Endothelial cell of umbilical vein (primary cell): ENCODE measurements around the gene OR52M1. TPM values are rescaled to one million over a fixed set of nuclear protein-coding genes. Genes with fewer than 3 reads are reported as not detected.

Source experiments
- BruUV-seq: library from RNA; stranded (reverse); fragments of 400-500 nt; replicated peaks from 2 replicates; lab custom pipeline; 2021; lab: Mats Ljungman, UMichigan
- CTCF ChIA-PET: fragments of 300-600, 350-600 bp; sonication (Branson Sonifier 250); formaldehyde crosslinking; loops from one replicate; lab custom pipeline; 2021; ENCODE audit warnings: antibody characterized with exemption, inconsistent platforms; lab: Charles Lee
- POLR2A ChIA-PET: fragments of 300-600, 350-600 bp; sonication (Branson Sonifier 250); formaldehyde crosslinking; loops from one replicate; lab custom pipeline; 2021; ENCODE audit warnings: antibody characterized with exemption, inconsistent platforms; lab: Charles Lee
- DNase-seq: peaks from one replicate; pipeline ENCODE4 v3.0.0-alpha.2; 2011; ENCODE audit warnings: low read depth, low spot score
- FAIRE-seq: peaks from 2 replicates; lab custom pipeline; 2011; peaks lifted over from hg19 to GRCh38; lab: Jason Lieb, UNC
- H2AFZ ChIP-seq: 2 replicates; pipeline ENCODE4 v1.6.0; 2012; ENCODE audit warnings: low read depth, low read length, control low read depth, inconsistent platforms
- H3K27ac ChIP-seq: 2 replicates; pipeline ENCODE4 v1.5.1; 2011; ENCODE audit warnings: low read depth, mild to moderate bottlenecking, control low read depth, low read length, moderate library complexity; ENCODE audit not compliant: insufficient read depth
- H3K27me3 ChIP-seq, 2 experiments: 2 replicates each; pipeline versions ENCODE4 v1.6.0 to v1.6.1; 2011; ENCODE audit warnings: low read length in 2 of 2, mixed read lengths in 1 of 2; ENCODE audit not compliant: control insufficient read depth in 2 of 2, insufficient read depth in 2 of 2
- H3K36me3 ChIP-seq, 2 experiments: 2 replicates in 1 of 2; 3 replicates in 1 of 2; pipeline ENCODE4 v1.5.1; 2011; ENCODE audit warnings: low read length in 2 of 2, mild to moderate bottlenecking in 1 of 2, moderate library complexity in 1 of 2; ENCODE audit not compliant: control insufficient read depth in 2 of 2, insufficient read depth in 2 of 2; ENCODE audit errors: extremely low read depth in 1 of 2
- H3K4me1 ChIP-seq: 3 replicates; pipeline ENCODE4 v1.5.1; 2011; ENCODE audit warnings: mild to moderate bottlenecking, low read length; ENCODE audit not compliant: control insufficient read depth, insufficient read depth; ENCODE audit errors: extremely low read depth
- H3K4me2 ChIP-seq: 2 replicates; pipeline ENCODE4 v1.6.1; 2011; ENCODE audit warnings: low read length, control low read depth, mixed read lengths; ENCODE audit not compliant: insufficient read depth
- H3K4me3 ChIP-seq, 3 experiments: fragments of 200-600 bp in 1 of 3; sonication (generic), shearing (Covaris generic) in 1 of 3; replicated peaks in 1 of 3; 2 replicates each; pipeline ENCODE4 v1.5.1; 2011 to 2016; ENCODE audit warnings: control low read depth in 3 of 3, low read length in 3 of 3, mild to moderate bottlenecking in 2 of 3, inconsistent platforms in 1 of 3, low read depth in 1 of 3, moderate library complexity in 1 of 3; ENCODE audit not compliant: insufficient read depth in 1 of 3
- H3K79me2 ChIP-seq: 2 replicates; pipeline ENCODE4 v1.6.0; 2012; ENCODE audit warnings: low read length, inconsistent platforms; ENCODE audit not compliant: control insufficient read depth, insufficient read depth
- H3K9ac ChIP-seq: replicated peaks from 2 replicates; pipeline ENCODE3; 2011; ENCODE audit warnings: low read length, control low read depth; ENCODE audit not compliant: insufficient read depth; ENCODE audit errors: extremely low read depth
- H3K9me1 ChIP-seq: replicated peaks from 3 replicates; pipeline ENCODE4 v1.6.0; 2011; ENCODE audit warnings: mild to moderate bottlenecking, low read length; ENCODE audit not compliant: control insufficient read depth, insufficient read depth; ENCODE audit errors: extremely low read depth
- H3K9me3 ChIP-seq: replicated peaks from 2 replicates; pipeline ENCODE4 v1.5.1; 2012; ENCODE audit warnings: low read length, inconsistent platforms; ENCODE audit not compliant: control insufficient read depth, insufficient read depth
- H4K20me1 ChIP-seq: replicated peaks from 2 replicates; pipeline ENCODE3; 2011; ENCODE audit warnings: mild to moderate bottlenecking, low read length; ENCODE audit not compliant: control insufficient read depth, insufficient read depth; ENCODE audit errors: extremely low read depth
- CTCF ChIP-seq, 2 donors: IDR thresholded peaks; 1 replicate in 1 of 2; 2 replicates in 1 of 2; pipeline ENCODE4 v1.5.1; 2011; ENCODE audit warnings: low read length in 2 of 2, mild to moderate bottlenecking in 2 of 2, moderate library complexity in 2 of 2, control low read depth in 1 of 2, inconsistent platforms in 1 of 2, low read depth in 1 of 2; ENCODE audit not compliant: insufficient read depth in 1 of 2; ENCODE audit errors: extremely low read depth in 1 of 2
- EZH2 ChIP-seq: IDR thresholded peaks from 2 replicates; pipeline ENCODE4 v1.6.1; 2012; ENCODE audit warnings: borderline replicate concordance, low read depth, mild to moderate bottlenecking, moderate library complexity, low read length, inconsistent platforms; ENCODE audit not compliant: severe bottlenecking
- FOS ChIP-seq: IDR thresholded peaks from 2 replicates; pipeline ENCODE4 v1.6.1; 2011; ENCODE audit warnings: mild to moderate bottlenecking, low read length, moderate library complexity, borderline replicate concordance; ENCODE audit not compliant: insufficient read depth
- GATA2 ChIP-seq: IDR thresholded peaks from 2 replicates; pipeline ENCODE4 v1.7.0; 2011; ENCODE audit warnings: low read depth, mild to moderate bottlenecking, moderate library complexity, mixed read lengths, low read length; ENCODE audit not compliant: insufficient read length, insufficient read depth
- JUN ChIP-seq: IDR thresholded peaks from 2 replicates; pipeline ENCODE4 v1.6.1; 2011; ENCODE audit warnings: borderline replicate concordance, low read depth; ENCODE audit not compliant: insufficient read length, insufficient read depth
- MAX ChIP-seq: IDR thresholded peaks from 2 replicates; pipeline ENCODE4 v1.6.1; 2011; ENCODE audit not compliant: insufficient read depth, insufficient read length
- MYC ChIP-seq: IDR thresholded peaks from one replicate; pipeline ENCODE4 v1.6.1; 2011; ENCODE audit warnings: mild to moderate bottlenecking, low read depth, low read length
- POLR2A ChIP-seq: IDR thresholded peaks from 2 replicates; pipeline ENCODE4 v1.6.1; 2012; ENCODE audit warnings: low read depth, mild to moderate bottlenecking, control low read depth, low read length
- POLR2AphosphoS5 ChIP-seq: IDR thresholded peaks from 2 replicates; pipeline ENCODE4 v1.6.1; 2012; ENCODE audit warnings: low read depth, mild to moderate bottlenecking, control low read depth, low read length, moderate library complexity; ENCODE audit not compliant: insufficient read depth
- dilution Hi-C: fragments of 300-500 bp; cut with MboI; formaldehyde crosslinking; loops from one replicate; pipeline ENCODE4 v1.15.0; 2019; ENCODE audit warnings: low sequenced_read_pairs; ENCODE audit not compliant: extremely low pct_ligation_motif_present
- intact Hi-C: fragments of 100-400 bp; cut with micrococcal nuclease; formaldehyde crosslinking; loops from one replicate; pipeline ENCODE4 v1.10.0; 2022
- polyA plus RNA-seq, 4 experiments: library from polyadenylated mRNA; depleted of rRNA in 3 of 4; stranded (reverse) in 3 of 4; unstranded in 1 of 4; fragments of >200 nt; gene quantifications; 2 replicates each; pipeline versions ENCODE4 v1.2.1 to v1.2.3, GENCODE V29; 2011 to 2012; ENCODE audit warnings: missing spikeins in 1 of 4
- total RNA-seq: library from RNA; stranded (reverse); gene quantifications from 2 replicates; pipeline ENCODE4 v1.2.3, GENCODE V29; 2021

The OR52M1 gene
- total and polyA plus RNA-seq, 2 donors (not counting 3 experiments of a cell fraction or from before 2014, with no cell fraction given), result not detected

DNA sequence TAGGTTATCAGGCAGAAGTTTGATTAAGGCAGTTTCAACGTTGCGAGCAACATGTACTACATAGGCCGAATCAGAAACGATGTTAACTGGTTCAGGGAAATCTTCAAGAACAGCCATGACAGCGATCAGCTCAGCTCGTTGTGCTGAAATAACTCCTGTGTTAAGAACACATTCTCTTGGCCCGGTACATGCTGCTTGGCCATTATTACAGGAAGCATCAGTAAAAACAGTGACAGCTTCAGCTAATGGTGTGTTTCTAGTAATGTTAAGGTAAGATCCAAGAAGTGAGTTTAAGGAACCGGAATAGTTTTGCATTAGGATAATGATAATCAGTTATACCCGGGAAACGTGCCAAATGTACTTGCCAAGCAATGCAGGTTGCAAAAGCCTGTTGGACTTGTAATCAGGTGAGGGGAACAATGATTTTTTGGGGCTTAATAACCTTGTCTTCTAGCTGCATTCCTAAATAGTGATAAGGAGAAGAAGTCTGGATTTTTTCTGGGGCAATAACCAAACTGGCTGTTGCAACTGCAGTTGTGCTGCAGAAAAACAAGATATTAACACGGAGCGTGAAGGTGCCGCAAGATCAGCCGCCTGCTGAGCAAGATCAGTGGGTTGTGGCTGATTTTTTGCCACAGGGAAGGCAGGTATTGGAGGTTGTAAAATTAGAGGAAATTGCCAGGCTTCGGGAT lies 48.3 kb upstream of the OR52M1 start:
- H3K79me2 ChIP-seq, result no peaks in the 10 kb centered on the region
- DNase-seq, result no peak
- no peak overlapping the region for H3K4me2 ChIP-seq
- TF ChIP-seq GATA2, result no peak
- no peak for TF ChIP-seq POLR2A
- no peak for TF ChIP-seq POLR2AphosphoS5
- no peak for TF ChIP-seq MAX
- TF ChIP-seq EZH2, result no peak
- no peak for TF ChIP-seq JUN
- no peak for TF ChIP-seq MYC
- no peak for TF ChIP-seq FOS
- no peak for TF ChIP-seq CTCF (IDR thresholded peaks at IDR 0.05; ENCODE audit: extremely low read depth in 1 of 2, insufficient read depth in 1 of 2, low read depth in 1 of 2, low read length in 2 of 2)
- H4K20me1 ChIP-seq, result no peaks in the 10 kb centered on the region
- H3K9ac ChIP-seq, result no peak overlapping the region
- no peaks in the 10 kb centered on the region for H3K9me3 ChIP-seq
- H3K27me3 ChIP-seq, result peaks cover 18 to 23% of the 10 kb centered on the region in 2 experiments
- H2AFZ ChIP-seq, result no peak overlapping the region
- H3K9me1 ChIP-seq, result no peaks in the 10 kb centered on the region
- POLR2A ChIA-PET, result no interaction called here
- no peak overlapping the region for H3K27ac ChIP-seq
- intact Hi-C loops, result no loop called here
- no peak for FAIRE-seq
- H3K4me1 ChIP-seq, result no peaks in the 10 kb centered on the region
- H3K36me3 ChIP-seq, result no peaks in the 10 kb centered on the region
- dilution Hi-C loops, result no loop called here
- no peak overlapping the region for H3K4me3 ChIP-seq
- CTCF ChIA-PET, result interaction anchor here (3.5 to 5.7 kb wide), 2 partner anchors 43 to 312 kb away, joined by 16 to 255 read pairs; no protein-coding TSS in a partner anchor
- BruUV-seq, result no TSS peak
